Measurements from ENCODE around the gene PDE1C.

The PDE1C gene

GRCh38 chr7:32005577-32005976 lies 64.6 kb downstream of the PDE1C start:
- no peak overlapping the region for H3K4me3 ChIP-seq (ENCODE audit: low read length)
- H3K9me3 ChIP-seq (ENCODE audit: insufficient read depth, low read length): no peaks in the 10 kb centered on the region
- no peak overlapping the region for H2AFZ ChIP-seq (ENCODE audit: low read depth, low read length)
- H3K27ac ChIP-seq (ENCODE audit: low read length): no peak overlapping the region
- no peak overlapping the region for H3K9ac ChIP-seq (ENCODE audit: low read length)
- H3K4me1 ChIP-seq (ENCODE audit: low read length): no peaks in the 10 kb centered on the region
- no peaks in the 10 kb centered on the region for H3K27me3 ChIP-seq (ENCODE audit: low read depth, low read length)
- TF ChIP-seq EZH2phosphoT487 (IDR thresholded peaks at IDR 0.05; ENCODE audit: low read depth) (no peak), CTCF (IDR thresholded peaks at IDR 0.05; ENCODE audit: low read depth, low read length) (no peak)
- H3K36me3 ChIP-seq (replicated peaks; ENCODE audit: low read depth, low read length): no peaks in the 10 kb centered on the region
- no peaks in the 10 kb centered on the region for H3K79me2 ChIP-seq (ENCODE audit: low read length)
- no peaks in the 10 kb centered on the region for H4K20me1 ChIP-seq (ENCODE audit: insufficient read depth, low read length)
- no peak overlapping the region for H3K4me2 ChIP-seq (ENCODE audit: low read length)

GRCh38 chr7:32001948-32002347 lies 68.3 kb downstream of the PDE1C start:
- H3K4me1 ChIP-seq (ENCODE audit: low read length): no peaks in the 10 kb centered on the region
- no peaks in the 10 kb centered on the region for H3K79me2 ChIP-seq (ENCODE audit: low read length)
- no peak for TF ChIP-seq EZH2phosphoT487 (IDR thresholded peaks at IDR 0.05; ENCODE audit: low read depth)
- no peak overlapping the region for H3K27ac ChIP-seq (ENCODE audit: low read length)
- H2AFZ ChIP-seq (ENCODE audit: low read depth, low read length): no peak overlapping the region
- no peaks in the 10 kb centered on the region for H3K9me3 ChIP-seq (ENCODE audit: insufficient read depth, low read length)
- H3K27me3 ChIP-seq (ENCODE audit: low read depth, low read length): no peaks in the 10 kb centered on the region
- no peaks in the 10 kb centered on the region for H4K20me1 ChIP-seq (ENCODE audit: insufficient read depth, low read length)
- H3K9ac ChIP-seq (ENCODE audit: low read length): no peak overlapping the region
- H3K36me3 ChIP-seq (replicated peaks; ENCODE audit: low read depth, low read length): no peaks in the 10 kb centered on the region
- no peak overlapping the region for H3K4me2 ChIP-seq (ENCODE audit: low read length)
- no peak overlapping the region for H3K4me3 ChIP-seq (ENCODE audit: low read length)

GRCh38 chr7:31997423-31997822 lies 72.8 kb downstream of the PDE1C start:
- H3K4me3 ChIP-seq (ENCODE audit: low read length): no peak overlapping the region
- no peak overlapping the region for H3K4me2 ChIP-seq (ENCODE audit: low read length)
- no peaks in the 10 kb centered on the region for H3K27me3 ChIP-seq (ENCODE audit: low read depth, low read length)
- H3K27ac ChIP-seq (ENCODE audit: low read length): no peak overlapping the region
- no peaks in the 10 kb centered on the region for H3K9me3 ChIP-seq (ENCODE audit: insufficient read depth, low read length)
- H2AFZ ChIP-seq (ENCODE audit: low read depth, low read length): no peak overlapping the region
- H3K36me3 ChIP-seq (replicated peaks; ENCODE audit: low read depth, low read length): no peaks in the 10 kb centered on the region
- no peak overlapping the region for H3K9ac ChIP-seq (ENCODE audit: low read length)
- H3K4me1 ChIP-seq (ENCODE audit: low read length): no peaks in the 10 kb centered on the region
- TF ChIP-seq CTCF (IDR thresholded peaks at IDR 0.05; ENCODE audit: low read depth, low read length): no peak
- no peak for TF ChIP-seq EZH2phosphoT487 (IDR thresholded peaks at IDR 0.05; ENCODE audit: low read depth)
- no peaks in the 10 kb centered on the region for H4K20me1 ChIP-seq (ENCODE audit: insufficient read depth, low read length)
- no peaks in the 10 kb centered on the region for H3K79me2 ChIP-seq (ENCODE audit: low read length)

GRCh38 chr7:31995134-31995533 lies 75.1 kb downstream of the PDE1C start:
- Histone ChIP-seq H3K4me3 (ENCODE audit: low read length) (no peak overlapping the region), H3K4me2 (ENCODE audit: low read length) (no peak overlapping the region), H2AFZ (ENCODE audit: low read depth, low read length) (no peak overlapping the region), H3K27me3 (ENCODE audit: low read depth, low read length) (no peaks in the 10 kb centered on the region), H3K27ac (ENCODE audit: low read length) (no peak overlapping the region), H3K79me2 (ENCODE audit: low read length) (no peaks in the 10 kb centered on the region), H4K20me1 (ENCODE audit: insufficient read depth, low read length) (no peaks in the 10 kb centered on the region), H3K9ac (ENCODE audit: low read length) (no peak overlapping the region), H3K4me1 (ENCODE audit: low read length) (no peaks in the 10 kb centered on the region), H3K36me3 (replicated peaks; ENCODE audit: low read depth, low read length) (no peaks in the 10 kb centered on the region), H3K9me3 (ENCODE audit: insufficient read depth, low read length) (no peaks in the 10 kb centered on the region)
- no peak for TF ChIP-seq EZH2phosphoT487 (IDR thresholded peaks at IDR 0.05; ENCODE audit: low read depth)

GRCh38 chr7:31991846-31992245 lies 78.4 kb downstream of the PDE1C start:
- no peak overlapping the region for H3K4me3 ChIP-seq (ENCODE audit: low read length)
- no peak overlapping the region for H3K27ac ChIP-seq (ENCODE audit: low read length)
- TF ChIP-seq CTCF (IDR thresholded peaks at IDR 0.05; ENCODE audit: low read depth, low read length) (no peak), EZH2phosphoT487 (IDR thresholded peaks at IDR 0.05; ENCODE audit: low read depth) (no peak)
- H2AFZ ChIP-seq (ENCODE audit: low read depth, low read length): no peak overlapping the region
- H3K4me2 ChIP-seq (ENCODE audit: low read length): no peak overlapping the region
- H3K36me3 ChIP-seq (replicated peaks; ENCODE audit: low read depth, low read length): no peaks in the 10 kb centered on the region
- H3K9ac ChIP-seq (ENCODE audit: low read length): no peak overlapping the region
- H3K4me1 ChIP-seq (ENCODE audit: low read length): no peaks in the 10 kb centered on the region
- no peaks in the 10 kb centered on the region for H3K27me3 ChIP-seq (ENCODE audit: low read depth, low read length)
- no peaks in the 10 kb centered on the region for H3K79me2 ChIP-seq (ENCODE audit: low read length)
- no peaks in the 10 kb centered on the region for H4K20me1 ChIP-seq (ENCODE audit: insufficient read depth, low read length)
- no peaks in the 10 kb centered on the region for H3K9me3 ChIP-seq (ENCODE audit: insufficient read depth, low read length)

Data from OCI-LY3 (cell line).